Left lung (tissue), 10 donors: Measurements from ENCODE around the gene ZNF646. TPM values are rescaled to one million over a fixed set of nuclear protein-coding genes. Genes with fewer than 3 reads are reported as not detected.

ENCODE experiments used
- ATAC-seq: fragments of 200-7000 bp; cut with Tn5 transposase; one replicate; pipeline ENCODE4 v1.9.1; 2020; ENCODE audit warnings: moderate library complexity
- DNase-seq, 4 donors: peaks; one replicate each; pipeline ENCODE4 v3.0.0-alpha.2; 2013 to 2020
- H3K27ac ChIP-seq, 2 donors: fragments of 200-600 bp; sonication (generic) in 1 of 2; one replicate each; pipeline versions ENCODE4 v1.5.0 to v1.8.0; 2020 to 2021
- H3K27me3 ChIP-seq, 2 donors: fragments of 200-600 bp; sonication (generic) in 1 of 2; one replicate each; pipeline versions ENCODE4 v1.5.0 to v1.8.0; 2020 to 2021
- H3K36me3 ChIP-seq, 2 donors: fragments of 200-600 bp; sonication (generic) in 1 of 2; one replicate each; pipeline versions ENCODE4 v1.5.0 to v1.8.0; 2020 to 2021
- H3K4me1 ChIP-seq, 2 donors: fragments of 200-600 bp; one replicate each; pipeline ENCODE4 v1.8.0; 2021
- H3K4me3 ChIP-seq, 2 donors: fragments of 200-600 bp; sonication (generic) in 1 of 2; one replicate each; pipeline versions ENCODE4 v1.5.0 to v1.8.0; 2020 to 2021; ENCODE audit warnings: mild to moderate bottlenecking in 1 of 2
- H3K9me3 ChIP-seq, 2 donors: fragments of 200-600 bp; sonication (generic) in 1 of 2; one replicate each; pipeline versions ENCODE4 v1.5.0 to v1.8.0; 2020 to 2021
- CTCF ChIP-seq, 2 donors: fragments of 200-600 bp; sonication (generic) in 1 of 2; IDR thresholded peaks; one replicate each; pipeline versions ENCODE4 v1.5.0 to v1.8.0; 2021; ENCODE audit warnings: antibody characterized with exemption in 2 of 2
- intact Hi-C, 2 donors: fragments of 100-400 bp; cut with DNase I; formaldehyde crosslinking; loops; one replicate each; pipeline versions ENCODE4 v1.11.2 to v1.14.2; 2022
- polyA plus RNA-seq, 6 donors: library from polyadenylated mRNA; unstranded; fragments of 120-200 nt; gene quantifications; one replicate each; pipeline ENCODE4 v1.2.1, GENCODE V29; 2013; ENCODE audit not compliant: insufficient read length in 6 of 6
- total RNA-seq, 2 donors: library from RNA; stranded (reverse); fragmentation: NEBNext Ultra II Directional; extraction: Animal tissue kit (Norgen Biotek cat#: 25700); gene quantifications; one replicate each; pipeline ENCODE4 v1.2.1, GENCODE V29; 2021
- donor health status: DM: no; HTN: yes; CAD: no.
- donor health status: DM: no; HTN: no; CAD: no.

The ZNF646 gene
- total and polyA plus RNA-seq, 8 donors = 11.3 to 18.1 (median 13.9) TPM

- DNase-seq (no peak), ATAC-seq (no peak)
- intact Hi-C loops = no loop called here
- Histone ChIP-seq H3K9me3 (no peaks in the 10 kb centered on the region), H3K4me3 (no peak overlapping the region), H3K27ac (no peak overlapping the region), H3K36me3 (peaks cover 0 to 31% of the 10 kb centered on the region in 2 donors), H3K27me3 (no peaks in the 10 kb centered on the region), H3K4me1 (peaks cover 14 to 40% of the 10 kb centered on the region in 2 donors)
- no peak for TF ChIP-seq CTCF (IDR thresholded peaks at IDR 0.05)
Observed at GRCh38 chr16:31107465-31107867, 33.2 kb downstream of the ZNF646 start.

GRCh38 chr16:31108035-31108793 is 34.0 kb downstream of the ZNF646 start, which contains the start of gene BCKDK:
Gene BCKDK, plus strand, starts transcription at chr16:31108386. Its CDS starts 838 bp downstream, at chr16:31109224.
- DNase-seq = peak; percentile 59 to 96 (median 82)
- Histone ChIP-seq H3K9me3 (no peaks in the 10 kb centered on the region), H3K4me1 (peaks cover 14 to 48% of the 10 kb centered on the region in 2 donors), H3K27me3 (no peaks in the 10 kb centered on the region), H3K36me3 (peaks cover 0 to 39% of the 10 kb centered on the region in 2 donors), H3K4me3 (peak within 1 kb of the TSS; percentile 90 to 96), H3K27ac (peak within 1 kb of the TSS; percentile 81 to 88)
- peak; percentile 88 for ATAC-seq
- TF ChIP-seq CTCF (IDR thresholded peaks at IDR 0.05) = no peak
- intact Hi-C loops = no loop called here

DNA sequence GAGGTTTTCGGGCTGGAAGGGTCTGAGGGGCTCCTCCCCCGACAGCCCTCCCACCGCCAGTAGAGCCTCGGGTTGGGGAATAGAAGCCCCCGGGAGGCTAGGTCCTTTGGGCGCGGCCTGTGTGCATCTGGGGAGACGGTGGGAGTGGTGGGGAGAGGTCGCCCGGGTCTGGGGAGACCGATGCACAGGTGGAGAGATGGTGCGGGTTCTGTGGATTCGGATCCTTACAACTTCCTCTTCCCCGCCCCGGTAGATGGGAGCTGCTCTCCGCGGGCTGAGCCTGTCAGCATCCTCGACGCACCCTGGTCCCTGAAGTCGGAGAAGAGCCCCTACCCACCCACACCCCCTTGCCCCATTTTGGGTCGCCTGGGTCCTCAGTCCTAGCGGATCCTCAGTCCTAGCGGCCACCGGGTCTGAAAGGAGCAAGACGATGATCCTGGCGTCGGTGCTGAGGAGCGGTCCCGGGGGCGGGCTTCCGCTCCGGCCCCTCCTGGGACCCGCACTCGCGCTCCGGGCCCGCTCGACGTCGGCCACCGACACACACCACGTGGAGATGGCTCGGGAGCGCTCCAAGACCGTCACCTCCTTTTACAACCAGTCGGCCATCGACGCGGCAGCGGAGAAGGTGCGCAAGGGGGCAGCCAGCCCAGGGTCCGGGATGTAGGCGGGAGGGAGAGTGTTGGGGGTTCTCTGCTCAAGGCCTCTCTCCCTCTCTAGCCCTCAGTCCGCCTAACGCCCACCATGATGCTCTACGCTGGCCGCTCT is 34.8 kb downstream of the ZNF646 start:
- ATAC-seq (no peak), DNase-seq (no peak)
- peak overlapping the region; percentile 90 to 96 for H3K4me3 ChIP-seq
- no peaks in the 10 kb centered on the region for H3K9me3 ChIP-seq
- peak overlapping the region; percentile 81 to 88 for H3K27ac ChIP-seq
- intact Hi-C loops = no loop called here
- no peak for TF ChIP-seq CTCF (IDR thresholded peaks at IDR 0.05)
- peaks cover 0 to 39% of the 10 kb centered on the region in 2 donors for H3K36me3 ChIP-seq
- peaks cover 14 to 56% of the 10 kb centered on the region in 2 donors for H3K4me1 ChIP-seq
- H3K27me3 ChIP-seq = no peaks in the 10 kb centered on the region

DNA sequence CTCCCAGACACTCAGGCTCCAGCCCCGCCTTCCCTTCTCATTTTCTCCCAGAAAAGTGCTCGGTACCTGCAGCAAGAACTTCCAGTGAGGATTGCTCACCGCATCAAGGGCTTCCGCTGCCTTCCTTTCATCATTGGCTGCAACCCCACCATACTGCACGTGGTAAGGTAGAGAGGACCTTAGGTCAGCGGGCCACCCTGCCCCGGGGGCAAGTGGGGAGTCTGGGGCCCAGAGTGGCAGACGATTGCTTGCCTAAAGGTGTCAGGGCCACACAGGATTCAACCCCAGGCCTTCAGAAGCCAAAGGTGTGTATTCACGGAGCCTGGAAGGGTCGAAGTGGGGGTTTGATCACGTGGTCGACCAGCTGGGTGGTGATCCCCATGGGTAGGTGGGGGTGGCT is 35.4 kb downstream of the ZNF646 start:
- DNase-seq = no peak
- Histone ChIP-seq H3K4me1 (peaks cover 14 to 62% of the 10 kb centered on the region in 2 donors), H3K4me3 (peak overlapping the region in 1 of 2 donors; percentile 96), H3K36me3 (peaks cover 0 to 39% of the 10 kb centered on the region in 2 donors), H3K27ac (no peak overlapping the region), H3K27me3 (no peaks in the 10 kb centered on the region), H3K9me3 (no peaks in the 10 kb centered on the region)
- intact Hi-C loops = no loop called here
- no peak for TF ChIP-seq CTCF (IDR thresholded peaks at IDR 0.05)
- ATAC-seq = no peak
